HCT116 (cell line): Measurements from ENCODE around the gene NR6A1.

ENCODE experiments used
- EZH2 ChIP-seq: fragments of 200-600 bp; sonication (generic); IDR thresholded peaks from 2 replicates; pipeline ENCODE4 v1.6.1; 2017; ENCODE audit warnings: antibody characterized with exemption, mixed run types
- EZH2phosphoT487 ChIP-seq: fragments of 200-600 bp; IDR thresholded peaks from 2 replicates; pipeline ENCODE4 v1.6.1; 2018; ENCODE audit warnings: antibody characterized with exemption, borderline replicate concordance
- POLR2A ChIP-seq: IDR thresholded peaks from 2 replicates; pipeline ENCODE4 v1.7.0; 2011; ENCODE audit warnings: borderline replicate concordance; ENCODE audit not compliant: insufficient read depth, insufficient read length; ENCODE audit errors: extremely low read depth
- POLR2AphosphoS5 ChIP-seq: IDR thresholded peaks from 2 replicates; pipeline ENCODE4 v1.6.1; 2011; ENCODE audit warnings: mild to moderate bottlenecking, low read depth, low read length, moderate library complexity
- SIN3A ChIP-seq: IDR thresholded peaks from 2 replicates; pipeline ENCODE4 v1.6.1; 2012; ENCODE audit warnings: low read depth
- SP1 ChIP-seq: IDR thresholded peaks from 2 replicates; pipeline ENCODE4 v1.6.1; 2012; ENCODE audit warnings: low read depth
- YY1 ChIP-seq: IDR thresholded peaks from 2 replicates; pipeline ENCODE4 v1.6.1; 2011; ENCODE audit warnings: low read length, low read depth, moderate library complexity, mild to moderate bottlenecking; ENCODE audit not compliant: insufficient replicate concordance; ENCODE audit errors: extremely low read depth
- TF ChIP-seq, protein P1 (sequence below): IDR thresholded peaks from 2 replicates; pipeline ENCODE4 v1.6.1; 2011; ENCODE audit warnings: mild to moderate bottlenecking, low read length, moderate library complexity; ENCODE audit not compliant: insufficient replicate concordance; ENCODE audit errors: extremely low read depth
- TF ChIP-seq, protein P2 (sequence below), 3 experiments: fragments of 200-600 bp in 1 of 3; sonication (generic) in 1 of 3; IDR thresholded peaks in 2 of 3; conservative IDR thresholded peaks in 1 of 3; 2 replicates each; pipeline ENCODE4 v1.5.1; 2012 to 2017; ENCODE audit warnings: low read depth in 2 of 3, low read length in 2 of 3, antibody characterized with exemption in 1 of 3, borderline replicate concordance in 1 of 3, control low read depth in 1 of 3, mild to moderate bottlenecking in 1 of 3, mixed read lengths in 1 of 3, mixed run types in 1 of 3, moderate library complexity in 1 of 3; ENCODE audit not compliant: insufficient read depth in 1 of 3
- TF ChIP-seq, protein P3 (sequence below): IDR thresholded peaks from 2 replicates; pipeline ENCODE4 v1.6.1; 2012
- TF ChIP-seq, protein P4 (sequence below): IDR thresholded peaks from 2 replicates; pipeline ENCODE4 v1.6.1; 2012; ENCODE audit warnings: low read depth

DNA sequence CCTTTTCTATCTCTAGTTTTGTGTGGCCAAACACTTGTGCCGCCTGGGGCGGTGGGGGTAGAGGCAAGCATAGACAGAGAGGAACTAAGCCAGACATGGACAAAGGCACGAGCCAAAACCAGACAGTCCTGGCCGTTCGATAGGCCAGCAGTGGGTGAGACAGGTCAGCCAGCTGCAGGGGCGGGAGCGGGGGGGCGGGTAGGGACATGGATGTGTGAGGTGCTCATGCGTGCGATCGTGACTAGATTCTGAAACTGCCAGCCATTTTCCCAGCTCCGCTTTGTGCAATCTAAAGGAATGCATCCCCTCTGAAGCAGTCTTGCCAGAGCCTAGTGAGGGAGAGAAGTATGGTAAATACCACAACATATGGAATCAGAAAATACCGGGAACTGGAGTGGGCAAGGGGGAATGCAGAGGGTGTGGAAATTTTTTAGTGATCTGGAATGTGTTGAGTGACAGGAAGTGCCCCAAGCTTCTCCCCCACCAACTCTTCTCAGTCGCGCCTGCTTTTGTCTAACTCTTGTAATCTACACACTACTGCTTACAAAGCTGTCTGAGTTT, 111.9 kb downstream of the NR6A1 start:
- TF ChIP-seq, protein P1, sequence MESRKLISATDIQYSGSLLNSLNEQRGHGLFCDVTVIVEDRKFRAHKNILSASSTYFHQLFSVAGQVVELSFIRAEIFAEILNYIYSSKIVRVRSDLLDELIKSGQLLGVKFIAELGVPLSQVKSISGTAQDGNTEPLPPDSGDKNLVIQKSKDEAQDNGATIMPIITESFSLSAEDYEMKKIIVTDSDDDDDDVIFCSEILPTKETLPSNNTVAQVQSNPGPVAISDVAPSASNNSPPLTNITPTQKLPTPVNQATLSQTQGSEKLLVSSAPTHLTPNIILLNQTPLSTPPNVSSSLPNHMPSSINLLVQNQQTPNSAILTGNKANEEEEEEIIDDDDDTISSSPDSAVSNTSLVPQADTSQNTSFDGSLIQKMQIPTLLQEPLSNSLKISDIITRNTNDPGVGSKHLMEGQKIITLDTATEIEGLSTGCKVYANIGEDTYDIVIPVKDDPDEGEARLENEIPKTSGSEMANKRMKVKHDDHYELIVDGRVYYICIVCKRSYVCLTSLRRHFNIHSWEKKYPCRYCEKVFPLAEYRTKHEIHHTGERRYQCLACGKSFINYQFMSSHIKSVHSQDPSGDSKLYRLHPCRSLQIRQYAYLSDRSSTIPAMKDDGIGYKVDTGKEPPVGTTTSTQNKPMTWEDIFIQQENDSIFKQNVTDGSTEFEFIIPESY: no peak
- TF ChIP-seq POLR2A: no peak
- TF ChIP-seq, protein P2, sequence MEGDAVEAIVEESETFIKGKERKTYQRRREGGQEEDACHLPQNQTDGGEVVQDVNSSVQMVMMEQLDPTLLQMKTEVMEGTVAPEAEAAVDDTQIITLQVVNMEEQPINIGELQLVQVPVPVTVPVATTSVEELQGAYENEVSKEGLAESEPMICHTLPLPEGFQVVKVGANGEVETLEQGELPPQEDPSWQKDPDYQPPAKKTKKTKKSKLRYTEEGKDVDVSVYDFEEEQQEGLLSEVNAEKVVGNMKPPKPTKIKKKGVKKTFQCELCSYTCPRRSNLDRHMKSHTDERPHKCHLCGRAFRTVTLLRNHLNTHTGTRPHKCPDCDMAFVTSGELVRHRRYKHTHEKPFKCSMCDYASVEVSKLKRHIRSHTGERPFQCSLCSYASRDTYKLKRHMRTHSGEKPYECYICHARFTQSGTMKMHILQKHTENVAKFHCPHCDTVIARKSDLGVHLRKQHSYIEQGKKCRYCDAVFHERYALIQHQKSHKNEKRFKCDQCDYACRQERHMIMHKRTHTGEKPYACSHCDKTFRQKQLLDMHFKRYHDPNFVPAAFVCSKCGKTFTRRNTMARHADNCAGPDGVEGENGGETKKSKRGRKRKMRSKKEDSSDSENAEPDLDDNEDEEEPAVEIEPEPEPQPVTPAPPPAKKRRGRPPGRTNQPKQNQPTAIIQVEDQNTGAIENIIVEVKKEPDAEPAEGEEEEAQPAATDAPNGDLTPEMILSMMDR (IDR thresholded peaks at IDR 0.05 in 2 of 3, conservative IDR thresholded peaks at IDR 0.05 in 1 of 3; ENCODE audit: borderline replicate concordance in 1 of 3, insufficient read depth in 1 of 3, low read depth in 2 of 3, low read length in 2 of 3): no peak
- no peak for TF ChIP-seq EZH2phosphoT487
- TF ChIP-seq, protein P3, sequence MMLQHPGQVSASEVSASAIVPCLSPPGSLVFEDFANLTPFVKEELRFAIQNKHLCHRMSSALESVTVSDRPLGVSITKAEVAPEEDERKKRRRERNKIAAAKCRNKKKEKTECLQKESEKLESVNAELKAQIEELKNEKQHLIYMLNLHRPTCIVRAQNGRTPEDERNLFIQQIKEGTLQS: no peak
- TF ChIP-seq, protein P4, sequence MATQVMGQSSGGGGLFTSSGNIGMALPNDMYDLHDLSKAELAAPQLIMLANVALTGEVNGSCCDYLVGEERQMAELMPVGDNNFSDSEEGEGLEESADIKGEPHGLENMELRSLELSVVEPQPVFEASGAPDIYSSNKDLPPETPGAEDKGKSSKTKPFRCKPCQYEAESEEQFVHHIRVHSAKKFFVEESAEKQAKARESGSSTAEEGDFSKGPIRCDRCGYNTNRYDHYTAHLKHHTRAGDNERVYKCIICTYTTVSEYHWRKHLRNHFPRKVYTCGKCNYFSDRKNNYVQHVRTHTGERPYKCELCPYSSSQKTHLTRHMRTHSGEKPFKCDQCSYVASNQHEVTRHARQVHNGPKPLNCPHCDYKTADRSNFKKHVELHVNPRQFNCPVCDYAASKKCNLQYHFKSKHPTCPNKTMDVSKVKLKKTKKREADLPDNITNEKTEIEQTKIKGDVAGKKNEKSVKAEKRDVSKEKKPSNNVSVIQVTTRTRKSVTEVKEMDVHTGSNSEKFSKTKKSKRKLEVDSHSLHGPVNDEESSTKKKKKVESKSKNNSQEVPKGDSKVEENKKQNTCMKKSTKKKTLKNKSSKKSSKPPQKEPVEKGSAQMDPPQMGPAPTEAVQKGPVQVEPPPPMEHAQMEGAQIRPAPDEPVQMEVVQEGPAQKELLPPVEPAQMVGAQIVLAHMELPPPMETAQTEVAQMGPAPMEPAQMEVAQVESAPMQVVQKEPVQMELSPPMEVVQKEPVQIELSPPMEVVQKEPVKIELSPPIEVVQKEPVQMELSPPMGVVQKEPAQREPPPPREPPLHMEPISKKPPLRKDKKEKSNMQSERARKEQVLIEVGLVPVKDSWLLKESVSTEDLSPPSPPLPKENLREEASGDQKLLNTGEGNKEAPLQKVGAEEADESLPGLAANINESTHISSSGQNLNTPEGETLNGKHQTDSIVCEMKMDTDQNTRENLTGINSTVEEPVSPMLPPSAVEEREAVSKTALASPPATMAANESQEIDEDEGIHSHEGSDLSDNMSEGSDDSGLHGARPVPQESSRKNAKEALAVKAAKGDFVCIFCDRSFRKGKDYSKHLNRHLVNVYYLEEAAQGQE: no peak
- TF ChIP-seq POLR2AphosphoS5: 0 out of 2 replicates have a peak, but pooled peaks have one; percentile 42
- TF ChIP-seq EZH2: no peak
- TF ChIP-seq YY1: no peak
- TF ChIP-seq SP1: peak; percentile 29; the same call in 1 of the 2 replicates
- 0 out of 2 replicates have a peak, but pooled peaks have one; percentile 4 for TF ChIP-seq SIN3A
